Stimulated activated CD4-positive, alpha-beta T cell treated with anti-CD3 and anti-CD28 coated beads, Interleukin-1b, Interleukin-23, amount 100 ng/mL, for 4 hours (primary cell): Measurements from ENCODE around the gene IFIT1B.
"Not testable (repeated sequence)": the region's sequence is repeated elsewhere in the genome, so short reads cannot be mapped to it uniquely, and the experiment has no call there.

Experiments used
- DNase-seq, 2 donors: peaks; one replicate each; pipeline ENCODE4 v3.0.0-alpha.2; 2020; ENCODE audit warnings: low read depth in 2 of 2

The IFIT1B gene

DNA sequence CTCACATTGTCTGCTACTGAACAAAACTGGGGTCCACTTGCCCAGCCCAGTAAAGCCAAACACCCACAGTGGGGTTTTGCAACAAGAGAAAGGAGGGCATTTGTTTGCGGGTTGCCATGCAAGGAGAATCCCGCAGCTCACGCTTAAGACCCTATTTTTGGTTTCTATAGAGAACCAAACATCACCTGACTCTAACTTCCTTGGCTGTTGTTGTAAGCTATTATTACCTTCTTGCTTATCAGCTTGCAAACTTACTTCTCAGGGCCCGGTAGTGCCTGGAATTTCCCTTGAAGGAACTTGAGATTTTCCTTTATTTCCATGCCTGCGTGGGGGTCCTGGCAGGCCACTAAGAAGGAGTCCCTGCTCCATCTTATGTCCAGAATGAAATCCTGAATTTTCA is 29.4 kb upstream of the IFIT1B start:
- no peak for DNase-seq

GRCh38 chr10:89348975-89349374 is 28.9 kb upstream of the IFIT1B start:
- no peak for DNase-seq

DNA sequence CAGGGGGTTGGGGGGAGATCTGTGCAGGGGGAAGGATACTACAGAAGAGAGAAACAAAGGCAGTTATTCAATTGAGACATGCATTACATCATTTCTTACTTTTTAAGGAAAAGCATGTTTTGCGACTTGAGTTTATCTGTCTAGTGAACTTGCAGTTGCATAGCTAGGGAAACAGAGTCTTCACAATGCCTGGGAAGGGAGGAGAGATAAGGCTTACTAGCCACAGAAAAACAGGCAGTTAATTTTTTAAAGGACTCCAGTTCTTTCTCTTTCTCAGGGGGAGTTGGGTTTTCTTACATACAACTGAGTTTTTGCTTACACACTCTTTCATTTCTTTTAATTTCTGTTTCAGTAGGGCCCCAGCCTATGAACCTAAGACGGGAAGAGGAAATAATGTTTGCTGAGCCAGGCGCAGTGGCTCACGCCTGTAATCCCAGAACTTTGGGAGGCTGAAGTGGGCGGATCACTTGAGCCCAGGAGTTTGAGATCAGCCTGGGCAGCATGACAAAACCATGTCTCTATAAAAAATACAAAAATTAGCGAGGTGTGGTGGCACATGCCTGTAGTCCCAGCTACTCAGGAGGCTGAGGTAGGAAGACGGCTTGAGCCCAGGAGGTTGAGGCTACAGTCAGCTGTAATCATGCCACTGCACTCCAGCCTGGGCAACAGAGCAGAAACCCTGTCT is 27.1 kb upstream of the IFIT1B start:
- DNase-seq: not testable (repeated sequence)

DNA sequence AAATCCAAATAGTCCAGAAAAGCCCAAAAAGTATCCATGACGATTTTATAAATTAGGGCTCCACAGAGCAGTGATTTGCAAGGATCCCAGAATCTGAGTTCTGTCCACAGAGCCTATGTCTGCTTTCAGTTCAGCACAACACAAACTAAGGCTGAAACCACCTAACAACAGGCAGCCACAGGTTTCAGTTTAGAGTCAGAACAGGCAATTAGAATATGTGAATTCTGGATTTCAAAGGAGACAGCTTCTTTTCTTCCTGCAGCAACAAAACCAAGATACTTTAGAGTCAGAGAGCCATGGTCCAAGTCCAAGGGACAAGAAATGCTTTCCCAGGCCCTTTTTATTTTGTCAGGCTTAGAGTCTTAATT is 26.5 kb upstream of the IFIT1B start:
- DNase-seq: no peak

- DNase-seq: no peak
These were observed 25.9 kb upstream of the IFIT1B start for GRCh38 chr10:89351780-89352597.

DNA sequence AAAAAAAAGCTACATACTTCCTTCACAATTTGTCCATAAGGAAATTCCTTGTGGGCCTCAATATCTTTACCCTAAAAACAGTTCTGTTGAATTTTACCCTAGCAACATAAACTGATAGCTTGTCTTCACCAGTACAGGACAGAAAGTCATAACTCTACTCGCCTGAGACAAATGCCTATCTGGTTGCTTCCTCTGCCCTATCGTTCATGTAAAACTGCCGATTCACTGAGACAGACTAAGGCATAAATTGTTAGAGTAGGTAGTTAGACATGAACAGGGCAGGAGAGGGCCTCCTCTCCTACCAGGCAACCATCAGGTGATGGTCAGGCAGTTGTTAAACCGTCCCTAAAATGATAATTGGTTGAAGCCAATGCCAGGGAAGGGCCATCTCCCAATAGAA is 25.1 kb upstream of the IFIT1B start:
- DNase-seq: no peak

DNA sequence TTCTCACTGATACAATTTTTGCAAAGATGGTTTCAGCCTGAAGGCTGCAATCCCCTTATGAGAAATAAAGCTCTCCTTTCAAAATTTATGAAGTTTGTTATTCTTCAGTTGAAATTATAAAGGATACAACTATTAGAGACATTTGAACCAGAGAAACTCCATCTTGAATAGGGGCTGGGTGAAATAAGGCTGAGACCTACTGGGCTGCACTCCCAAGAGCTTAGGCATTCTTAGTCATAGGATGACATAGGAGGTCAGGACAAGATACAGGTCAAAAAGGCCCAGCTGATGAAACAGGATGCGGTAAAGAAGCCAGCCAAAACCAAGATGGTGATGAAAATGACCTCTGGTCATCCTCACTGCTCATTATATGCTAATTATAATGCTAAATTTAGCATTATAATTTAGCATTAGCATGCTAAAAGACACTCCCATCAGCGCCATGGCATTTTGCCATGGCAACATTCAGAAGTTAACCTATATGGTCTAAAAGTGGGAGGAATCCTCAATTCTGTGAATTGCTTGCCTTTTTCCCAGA is 22.4 kb upstream of the IFIT1B start:
- no peak for DNase-seq

DNA sequence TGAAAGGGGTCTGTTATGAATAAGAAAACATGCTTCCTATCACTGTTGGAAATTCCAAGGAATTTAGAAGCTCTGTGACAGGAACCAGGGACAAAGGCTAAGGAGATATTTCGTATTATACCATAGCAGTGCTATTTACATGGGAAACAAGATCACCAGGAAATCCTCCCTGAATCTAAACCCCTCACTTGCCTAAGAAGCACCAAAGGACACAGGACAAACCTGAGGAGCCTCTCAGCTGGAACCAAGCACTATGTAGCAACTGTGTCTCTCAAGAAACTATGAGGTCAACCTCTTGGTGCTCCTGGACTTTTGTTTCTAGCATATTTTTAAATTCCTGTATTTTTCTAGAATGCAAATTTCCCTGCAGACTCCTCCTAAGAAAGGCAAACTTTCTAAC is 20.8 kb upstream of the IFIT1B start:
- no peak for DNase-seq

- no peak for DNase-seq
These were observed 19.9 kb upstream of the IFIT1B start for GRCh38 chr10:89357975-89358374.

GRCh38 chr10:89360157-89360556 is 17.7 kb upstream of the IFIT1B start:
- DNase-seq: no peak

GRCh38 chr10:89362929-89363328 is 14.9 kb upstream of the IFIT1B start:
- DNase-seq: no peak

DNA sequence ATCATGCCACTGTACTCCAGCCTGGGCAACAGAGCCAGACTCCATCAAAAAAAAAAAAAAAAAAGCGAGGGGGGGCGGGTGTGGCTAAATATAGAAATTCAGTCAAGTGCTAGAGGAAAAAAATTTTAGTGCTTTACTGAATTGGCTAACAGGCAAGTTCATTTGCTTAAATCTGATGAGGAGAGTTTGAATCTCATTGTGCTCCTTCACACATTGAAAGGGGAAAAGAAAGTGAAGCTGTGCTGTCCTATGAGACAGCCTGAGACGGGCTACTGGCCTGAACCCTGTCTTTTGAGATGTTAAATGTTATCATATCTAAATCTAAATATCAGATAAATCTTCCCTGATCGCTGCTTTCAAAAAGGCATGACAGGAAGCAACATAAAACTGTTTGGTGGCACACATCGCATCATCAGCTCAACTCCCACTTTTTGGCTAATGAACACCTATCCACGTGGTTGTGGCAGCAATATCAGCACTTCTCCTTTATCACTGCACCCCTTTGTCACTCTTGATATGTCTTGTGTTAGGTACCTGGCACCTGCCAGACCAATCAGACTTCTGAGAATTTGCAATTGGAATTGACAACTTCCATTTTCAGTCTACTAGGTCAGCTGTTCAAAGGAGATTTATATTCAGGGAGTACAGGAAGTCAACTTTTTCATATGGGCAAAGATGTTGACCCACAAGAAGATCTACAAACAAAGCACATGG is 14.0 kb upstream of the IFIT1B start:
- DNase-seq: no peak

DNA sequence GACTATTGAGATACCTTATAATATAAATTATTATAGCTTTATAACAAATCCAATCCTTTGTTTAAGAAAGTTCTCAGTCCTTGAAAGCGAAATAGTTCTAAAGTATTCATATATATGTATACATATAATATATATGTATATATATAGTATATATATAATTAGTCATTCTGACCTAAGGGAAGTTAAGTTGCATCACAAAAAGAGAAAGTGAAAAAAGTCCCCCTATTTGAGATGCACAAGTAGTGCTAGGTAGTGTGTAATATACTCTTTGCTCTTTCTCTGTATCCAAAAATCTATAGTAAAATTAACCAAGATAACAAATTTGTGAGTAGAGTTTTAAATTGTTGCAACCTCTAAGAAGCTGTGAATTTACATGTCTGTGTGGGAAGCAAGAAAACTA is 13.3 kb upstream of the IFIT1B start:
- DNase-seq: no peak

GRCh38 chr10:89367529-89367928 is 10.3 kb upstream of the IFIT1B start:
- DNase-seq: no peak

DNA sequence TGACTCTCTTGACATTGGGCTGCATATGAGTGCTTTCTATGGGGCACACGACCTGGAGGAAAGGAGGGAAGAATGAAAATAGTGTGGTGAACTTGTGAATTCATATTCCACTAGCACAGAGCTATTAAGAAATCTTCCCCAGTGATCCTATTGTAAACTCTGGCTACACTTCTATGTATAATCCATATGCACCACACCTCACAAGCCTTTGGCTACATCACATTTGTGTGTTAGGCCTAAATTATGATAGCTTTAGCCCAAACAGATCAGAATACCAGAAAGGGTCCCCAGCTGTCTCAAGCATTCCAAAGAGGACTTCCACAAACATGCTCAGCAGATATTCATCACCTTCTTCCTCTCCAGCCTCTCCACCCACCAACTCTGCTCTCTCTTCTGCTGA is 9.7 kb upstream of the IFIT1B start:
- no peak for DNase-seq

- DNase-seq: no peak
These were observed 8.4 kb upstream of the IFIT1B start for GRCh38 chr10:89369156-89370105.

- no peak for DNase-seq
These were observed 6.8 kb upstream of the IFIT1B start for GRCh38 chr10:89371079-89371478.

DNA sequence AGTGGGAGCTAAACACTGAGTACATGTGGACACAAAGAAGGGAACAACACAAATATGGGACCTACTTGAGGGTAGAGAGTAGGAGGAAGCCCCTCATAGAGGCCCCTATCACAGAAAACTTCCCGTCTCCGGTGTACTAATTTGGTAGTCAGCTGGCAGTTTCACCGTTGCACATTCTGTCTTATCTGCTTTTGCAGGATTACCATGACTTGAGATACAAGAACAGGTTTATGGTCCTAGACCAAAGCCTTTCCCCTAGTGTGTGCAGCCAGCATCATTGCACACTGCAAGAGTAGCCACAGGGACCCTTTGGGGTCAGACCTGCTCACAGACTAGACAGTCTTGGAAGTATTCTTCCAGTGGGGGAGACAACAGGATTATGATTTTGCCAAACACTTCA is 5.9 kb upstream of the IFIT1B start:
- no peak for DNase-seq

- no peak for DNase-seq
These were observed 3.7 kb upstream of the IFIT1B start for GRCh38 chr10:89373916-89374711.

DNA sequence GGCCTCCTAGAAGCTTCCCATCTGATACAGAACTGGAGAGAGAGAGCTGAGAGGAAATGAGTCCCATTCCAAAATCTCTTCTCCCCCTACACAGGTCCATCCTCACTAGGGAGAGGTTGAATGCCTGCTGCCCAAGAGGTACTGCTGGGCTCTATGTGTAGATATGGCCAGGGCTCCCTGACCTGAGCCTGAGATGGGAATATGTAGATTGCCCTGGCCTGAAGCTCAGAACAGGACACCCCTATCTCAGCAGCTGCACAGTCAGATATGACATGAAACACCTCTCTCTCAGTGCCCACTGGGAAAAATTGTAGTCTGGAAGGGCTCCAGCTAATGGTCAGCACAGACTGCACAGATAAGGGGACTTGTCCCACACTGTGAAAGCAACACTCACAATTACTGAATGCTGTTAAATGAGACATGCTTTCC is 3.1 kb upstream of the IFIT1B start:
- no peak for DNase-seq

DNA sequence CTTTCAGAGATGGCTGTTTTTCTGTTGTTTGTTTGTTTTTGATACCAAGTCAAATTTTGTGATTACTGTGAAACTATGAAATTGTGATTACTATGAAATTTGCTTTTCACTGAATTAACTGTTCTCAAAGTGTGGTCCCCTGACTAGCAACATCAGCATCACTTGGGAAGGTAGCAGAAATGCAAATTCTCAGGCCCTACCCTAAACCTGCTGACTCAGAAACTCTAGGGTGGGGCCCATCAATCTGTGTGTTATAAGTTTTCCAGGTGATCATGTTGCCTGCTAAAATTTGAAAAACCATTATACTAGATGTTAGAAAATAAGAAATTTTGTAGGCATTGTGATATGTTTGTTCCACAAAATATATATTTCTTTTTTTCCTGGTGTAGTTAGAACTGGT is 1.2 kb downstream of the IFIT1B start:
- DNase-seq: no peak
